Upper lobe of left lung (tissue), 6 donors: ENCODE measurements around the gene NKD2. TPM values are rescaled to one million over a fixed set of nuclear protein-coding genes. Genes with fewer than 3 reads are reported as not detected.
A peak's percentile ranks its signal among the peaks of the same experiment; 100 is the strongest.

Source experiments
- ATAC-seq, 2 donors: fragments of 200-7000 bp; cut with Tn5 transposase; one replicate each; pipeline ENCODE4 v1.9.1; 2022; ENCODE audit warnings: mild to moderate bottlenecking in 2 of 2, moderate library complexity in 2 of 2; ENCODE audit not compliant: low FRiP score in 2 of 2
- DNase-seq, 2 donors: peaks; one replicate each; pipeline ENCODE4 v3.0.0-alpha.2; 2019 to 2020
- H3K27ac ChIP-seq, 4 donors: fragments of 200-600 bp; sonication (generic); one replicate each; pipeline ENCODE4 v1.5.1; 2016 to 2019
- H3K27me3 ChIP-seq, 4 donors: fragments of 200-600 bp; sonication (generic); one replicate each; pipeline ENCODE4 v1.5.1; 2017 to 2019
- H3K36me3 ChIP-seq, 4 donors: fragments of 200-600 bp; sonication (generic); one replicate each; pipeline ENCODE4 v1.5.1; 2016 to 2019
- H3K4me1 ChIP-seq, 4 donors: fragments of 200-600 bp; sonication (generic); one replicate each; pipeline ENCODE4 v1.5.1; 2018 to 2019
- H3K4me3 ChIP-seq, 4 donors: fragments of 200-600 bp; sonication (generic); one replicate each; pipeline ENCODE4 v1.5.1; 2017 to 2019; ENCODE audit warnings: mild to moderate bottlenecking in 2 of 4, moderate library complexity in 1 of 4
- H3K9me3 ChIP-seq, 4 donors: fragments of 200-600 bp; sonication (generic); one replicate each; pipeline ENCODE4 v1.5.1; 2018 to 2019
- EP300 ChIP-seq, 4 donors: sonication (generic); formaldehyde crosslinking; IDR thresholded peaks; one replicate each; pipeline ENCODE4 v1.5.1; 2017; ENCODE audit warnings: antibody characterized with exemption in 4 of 4, control low read depth in 2 of 4
- POLR2A ChIP-seq, 4 donors: fragments of 450-650 bp; IDR thresholded peaks; one replicate each; pipeline ENCODE4 v1.5.1; 2016 to 2017; ENCODE audit warnings: antibody characterized with exemption in 4 of 4, mild to moderate bottlenecking in 2 of 4
- POLR2AphosphoS5 ChIP-seq, 2 donors: sonication (generic); formaldehyde crosslinking; IDR thresholded peaks; one replicate each; pipeline ENCODE4 v1.5.1; 2017; ENCODE audit warnings: antibody characterized with exemption in 2 of 2
- WGBS, 2 donors: methylation state at CpG; one replicate each; pipeline ENCODE4 v1.1.5; 2017 to 2018; 5-methylcytosine and 5-hydroxymethylcytosine counted together
- total RNA-seq, 6 donors: library from RNA; depleted of rRNA in 4 of 6; stranded (reverse); fragments of >200 nt in 4 of 6; gene quantifications; one replicate each; pipeline versions ENCODE4 v1.1.0 to v1.2.1, GENCODE V29; 2016 to 2021
- TF ChIP-seq, protein P1 (sequence below), 6 experiments: fragments of 450-650 bp in 4 of 6; fragments of 200-600 bp in 2 of 6; sonication (generic) in 2 of 6; IDR thresholded peaks; one replicate each; pipeline ENCODE4 v1.5.1; 2016 to 2019; ENCODE audit warnings: antibody characterized with exemption in 6 of 6
- donor health status: DM: no; HTN: no; CAD: no; lungs with moderate emphysema.
- donor health status: DM: no; HTN: yes; CAD: no; lungs with severe emphysema.

Gene NKD2
- total RNA-seq, 6 donors from 2014 or later = 8.9 to 126 (median 50.6) TPM

DNA sequence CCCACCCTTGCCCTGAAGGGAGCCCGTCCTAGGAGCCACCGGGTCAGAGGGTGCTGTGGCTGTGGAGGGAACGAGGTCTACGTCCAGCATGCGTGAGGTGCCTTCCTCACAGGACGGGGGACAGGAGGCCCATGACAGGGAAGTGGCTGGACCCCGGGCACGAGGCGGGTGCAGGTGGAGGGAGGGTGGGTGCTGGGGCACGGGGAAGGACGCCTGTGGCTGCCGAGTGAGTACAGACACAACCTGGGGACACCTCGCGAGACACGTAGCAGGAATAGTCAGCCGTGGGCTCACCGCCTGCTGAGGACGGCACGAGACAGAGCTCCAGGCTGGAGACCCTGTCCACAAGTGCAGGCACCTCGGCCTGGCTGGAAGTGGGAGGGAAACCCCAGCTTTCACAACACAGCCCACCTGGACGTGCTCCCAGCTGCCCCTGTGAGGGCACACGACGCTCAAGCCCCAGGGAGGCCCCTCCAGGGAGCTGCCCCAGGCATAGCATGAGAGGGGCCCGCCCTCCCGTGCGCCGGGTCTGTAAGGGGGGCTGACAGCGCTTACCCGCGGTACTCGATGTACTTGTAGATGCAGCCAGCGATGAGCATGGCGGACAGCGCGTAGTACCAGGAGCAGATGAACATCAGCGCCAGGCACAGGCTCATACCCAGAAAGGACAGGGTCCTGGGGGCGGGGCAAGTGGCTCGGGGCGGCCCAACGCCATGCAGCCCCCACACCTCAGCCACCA lies 66.4 kb downstream of the NKD2 start:
- peak in 1 of 2 donors; percentile 6 for ATAC-seq

DNA sequence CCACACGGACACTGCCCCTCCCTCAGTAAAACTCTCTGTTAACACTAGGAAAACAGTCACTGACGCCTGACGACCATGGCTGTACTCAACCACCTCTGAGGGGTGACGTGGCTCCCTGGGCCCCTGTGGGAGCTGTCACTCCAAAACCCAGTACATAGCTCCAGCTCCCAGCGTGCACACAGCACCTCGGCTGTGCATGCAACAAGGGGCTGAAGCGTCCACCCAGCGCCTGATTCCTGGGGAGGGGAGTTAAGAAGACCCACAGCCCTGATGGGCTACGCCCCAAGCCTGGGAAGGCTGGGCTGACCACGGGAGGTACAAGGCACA lies 66.9 kb downstream of the NKD2 start:
- Histone ChIP-seq H3K36me3 (peaks cover 0 to 72% (median 59%) of the 10 kb centered on the region in 4 donors), H3K4me3 (no peak overlapping the region), H3K9me3 (no peaks in the 10 kb centered on the region), H3K4me1 (no peaks in the 10 kb centered on the region), H3K27ac (no peak overlapping the region), H3K27me3 (no peaks in the 10 kb centered on the region)
- DNase-seq (peak in 1 of 2 donors; percentile 47), ATAC-seq (peak in 1 of 2 donors; percentile 5)
- WGBS, 2 donors = 87 to 92% methylated on average over 6 to 10 of the region's 10 CpGs
- no peak for TF ChIP-seq POLR2A (IDR thresholded peaks at IDR 0.05)
- TF ChIP-seq, protein P1, sequence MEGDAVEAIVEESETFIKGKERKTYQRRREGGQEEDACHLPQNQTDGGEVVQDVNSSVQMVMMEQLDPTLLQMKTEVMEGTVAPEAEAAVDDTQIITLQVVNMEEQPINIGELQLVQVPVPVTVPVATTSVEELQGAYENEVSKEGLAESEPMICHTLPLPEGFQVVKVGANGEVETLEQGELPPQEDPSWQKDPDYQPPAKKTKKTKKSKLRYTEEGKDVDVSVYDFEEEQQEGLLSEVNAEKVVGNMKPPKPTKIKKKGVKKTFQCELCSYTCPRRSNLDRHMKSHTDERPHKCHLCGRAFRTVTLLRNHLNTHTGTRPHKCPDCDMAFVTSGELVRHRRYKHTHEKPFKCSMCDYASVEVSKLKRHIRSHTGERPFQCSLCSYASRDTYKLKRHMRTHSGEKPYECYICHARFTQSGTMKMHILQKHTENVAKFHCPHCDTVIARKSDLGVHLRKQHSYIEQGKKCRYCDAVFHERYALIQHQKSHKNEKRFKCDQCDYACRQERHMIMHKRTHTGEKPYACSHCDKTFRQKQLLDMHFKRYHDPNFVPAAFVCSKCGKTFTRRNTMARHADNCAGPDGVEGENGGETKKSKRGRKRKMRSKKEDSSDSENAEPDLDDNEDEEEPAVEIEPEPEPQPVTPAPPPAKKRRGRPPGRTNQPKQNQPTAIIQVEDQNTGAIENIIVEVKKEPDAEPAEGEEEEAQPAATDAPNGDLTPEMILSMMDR (IDR thresholded peaks at IDR 0.05) = no peak
- TF ChIP-seq POLR2AphosphoS5 (IDR thresholded peaks at IDR 0.05) = no peak

More for the DNA sequence above, 66.4 kb downstream of the NKD2 start:
- H3K4me3 ChIP-seq = no peak overlapping the region
- H3K27ac ChIP-seq = no peak overlapping the region
- peak in 1 of 2 donors; percentile 76 for DNase-seq
- 93 to 94% methylated on average over 20 to 40 of the region's 40 CpGs for WGBS, 2 donors
- H3K4me1 ChIP-seq = no peaks in the 10 kb centered on the region
- TF ChIP-seq POLR2A (IDR thresholded peaks at IDR 0.05) (no peak), POLR2AphosphoS5 (IDR thresholded peaks at IDR 0.05) (no peak), EP300 (IDR thresholded peaks at IDR 0.05) (no peak)
- TF ChIP-seq, protein P1 (IDR thresholded peaks at IDR 0.05) = no peak
- no peaks in the 10 kb centered on the region for H3K9me3 ChIP-seq
- H3K36me3 ChIP-seq = peaks cover 0 to 69% (median 55%) of the 10 kb centered on the region in 4 donors
- no peaks in the 10 kb centered on the region for H3K27me3 ChIP-seq

DNA sequence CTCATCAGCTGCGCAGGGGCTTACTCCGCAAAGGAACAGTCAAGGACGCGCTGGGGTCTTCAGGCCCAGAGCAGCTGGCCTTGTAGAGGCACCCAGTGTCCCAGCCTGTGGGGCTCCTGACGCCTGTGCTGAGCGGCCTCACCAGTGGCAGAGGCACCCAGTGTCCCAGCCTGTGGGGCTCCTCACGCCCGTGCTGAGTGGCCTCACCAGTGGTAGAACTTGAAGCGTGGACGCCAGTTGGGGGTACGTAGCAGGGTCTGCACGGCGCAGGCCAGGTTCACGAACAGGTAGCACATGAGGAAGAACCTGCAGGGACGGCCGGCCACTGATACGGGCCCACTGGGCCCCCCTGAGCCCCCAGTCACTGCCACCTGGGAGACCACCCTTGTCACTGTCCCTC lies 67.3 kb downstream of the NKD2 start:
- no peaks in the 10 kb centered on the region for H3K4me1 ChIP-seq
- H3K36me3 ChIP-seq = peaks cover 0 to 75% (median 61%) of the 10 kb centered on the region in 4 donors
- H3K27ac ChIP-seq = no peak overlapping the region
- TF ChIP-seq, protein P1 (IDR thresholded peaks at IDR 0.05) = no peak
- TF ChIP-seq POLR2A (IDR thresholded peaks at IDR 0.05) = no peak
- no peak for TF ChIP-seq POLR2AphosphoS5 (IDR thresholded peaks at IDR 0.05)
- no peak for TF ChIP-seq EP300 (IDR thresholded peaks at IDR 0.05)
- WGBS, 2 donors = 83 to 95% methylated on average over 4 to 15 of the region's 17 CpGs
- H3K9me3 ChIP-seq = no peaks in the 10 kb centered on the region
- no peaks in the 10 kb centered on the region for H3K27me3 ChIP-seq
- H3K4me3 ChIP-seq = no peak overlapping the region
- ATAC-seq (peak in 1 of 2 donors; percentile 13), DNase-seq (peak in 1 of 2 donors; percentile 77)

DNA sequence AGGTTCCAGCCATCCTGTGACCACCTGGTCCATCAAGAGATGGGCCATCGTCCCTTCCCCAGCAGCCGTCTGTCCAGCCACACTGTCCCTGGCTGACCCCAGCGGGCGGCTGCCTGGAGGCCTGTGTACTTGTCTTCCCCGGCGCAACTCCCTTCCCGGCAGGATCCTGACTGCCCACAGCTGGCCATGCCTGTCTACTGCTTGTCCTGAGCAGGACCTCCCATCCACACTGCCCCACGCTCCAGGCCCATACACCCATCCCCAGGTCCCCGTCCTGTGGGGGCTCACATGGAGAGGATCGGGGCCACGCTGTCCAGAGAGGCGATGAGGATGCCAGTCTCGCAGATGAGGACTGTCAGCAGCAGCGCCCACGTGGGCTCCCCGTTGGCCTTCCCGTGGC lies 67.8 kb downstream of the NKD2 start:
- Histone ChIP-seq H3K9me3 (no peaks in the 10 kb centered on the region), H3K36me3 (peaks cover 0 to 80% (median 65%) of the 10 kb centered on the region in 4 donors), H3K27me3 (no peaks in the 10 kb centered on the region), H3K4me3 (no peak overlapping the region), H3K27ac (no peak overlapping the region), H3K4me1 (no peaks in the 10 kb centered on the region)
- TF ChIP-seq, protein P1 (IDR thresholded peaks at IDR 0.05) = no peak
- TF ChIP-seq POLR2AphosphoS5 (IDR thresholded peaks at IDR 0.05) (no peak), EP300 (IDR thresholded peaks at IDR 0.05) (no peak), POLR2A (IDR thresholded peaks at IDR 0.05) (no peak)
- DNase-seq = peak in 1 of 2 donors; percentile 78
- WGBS, 2 donors = 94 to 97% methylated on average over 8 to 17 of the region's 17 CpGs
- no peak for ATAC-seq

DNA sequence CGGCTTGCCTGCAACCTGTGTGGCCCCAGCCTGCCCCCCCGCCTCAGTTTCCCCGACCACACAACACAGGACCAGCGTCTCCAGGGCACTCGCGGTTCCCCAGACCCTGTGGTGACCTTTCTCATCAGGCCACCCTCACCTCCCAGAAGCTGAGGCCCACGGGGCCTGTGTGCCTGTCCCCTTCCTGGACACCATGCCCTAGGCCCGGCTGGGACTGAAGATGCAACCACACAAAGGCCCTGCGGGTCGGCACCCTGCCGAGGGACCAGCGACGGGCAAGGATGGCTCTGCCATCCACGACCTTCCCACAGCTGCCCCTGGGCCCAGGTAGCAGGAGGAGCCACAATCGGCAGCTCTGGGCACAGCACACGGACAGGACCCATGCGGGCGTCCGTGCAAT lies 68.4 kb downstream of the NKD2 start:
- H3K4me1 ChIP-seq = no peaks in the 10 kb centered on the region
- no peak overlapping the region for H3K27ac ChIP-seq
- peak in 1 of 2 donors; percentile 61 for DNase-seq
- H3K36me3 ChIP-seq = peaks cover 0 to 86% (median 70%) of the 10 kb centered on the region in 4 donors
- TF ChIP-seq, protein P1 (IDR thresholded peaks at IDR 0.05) = no peak
- TF ChIP-seq EP300 (IDR thresholded peaks at IDR 0.05) (no peak), POLR2AphosphoS5 (IDR thresholded peaks at IDR 0.05) (no peak), POLR2A (IDR thresholded peaks at IDR 0.05) (no peak)
- H3K4me3 ChIP-seq = no peak overlapping the region
- 84 to 96% methylated on average over 10 to 14 of the region's 19 CpGs for WGBS, 2 donors
- H3K9me3 ChIP-seq = no peaks in the 10 kb centered on the region
- no peak for ATAC-seq
- H3K27me3 ChIP-seq = no peaks in the 10 kb centered on the region
